OCI-LY7 (cell line): ENCODE data around the gene NDUFA13.

Experiments used
- EZH2phosphoT487 ChIP-seq: fragments of 200-600 bp; sonication (generic); IDR thresholded peaks from 2 replicates; pipeline ENCODE4 v1.6.1; 2018; ENCODE audit warnings: low read depth, borderline replicate concordance, mild to moderate bottlenecking, mixed run types, antibody characterized with exemption, low read length, moderate library complexity, mixed read lengths
- TF ChIP-seq, protein P1 (sequence below): fragments of 200-600 bp; sonication (generic); conservative IDR thresholded peaks from 2 replicates; pipeline ENCODE4 v1.5.1; 2014; ENCODE audit warnings: mild to moderate bottlenecking, antibody characterized with exemption, low read length, moderate library complexity, mixed read lengths

DNA sequence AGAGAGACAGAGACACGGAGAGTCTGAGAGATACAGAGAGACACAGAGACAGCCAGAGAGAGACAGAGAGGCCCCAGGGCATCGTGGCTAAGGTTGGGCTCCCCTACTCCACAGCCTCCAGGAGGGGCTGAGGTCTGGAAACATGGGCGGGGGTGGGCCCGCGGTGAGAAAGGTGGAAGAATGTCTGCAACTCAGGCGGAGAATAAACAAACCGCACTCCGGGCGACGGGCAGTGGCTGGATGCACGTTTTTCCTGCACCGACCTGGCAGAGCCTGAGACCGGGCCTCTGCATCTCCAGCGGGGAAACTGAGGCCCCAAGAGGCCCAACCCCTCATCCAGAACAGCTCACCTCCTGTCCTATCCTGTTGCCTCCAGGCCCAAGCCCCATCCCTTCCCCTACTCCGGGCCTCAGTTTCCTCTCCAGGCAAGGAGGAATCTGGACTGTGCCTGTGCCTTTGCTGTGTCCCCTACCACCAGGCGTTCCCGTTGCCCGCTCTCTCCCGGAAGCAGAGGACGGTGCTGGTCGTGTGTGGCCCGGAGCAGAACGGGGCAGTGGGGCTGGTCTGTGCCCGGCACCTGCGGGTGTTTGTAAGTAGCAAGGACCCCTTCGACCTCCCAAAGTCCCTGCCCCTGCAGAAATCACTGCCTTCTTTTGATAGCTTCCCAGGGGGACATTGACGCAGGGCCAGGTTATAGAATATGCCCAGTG, 18.7 kb downstream of the NDUFA13 start:
- TF ChIP-seq, protein P1, sequence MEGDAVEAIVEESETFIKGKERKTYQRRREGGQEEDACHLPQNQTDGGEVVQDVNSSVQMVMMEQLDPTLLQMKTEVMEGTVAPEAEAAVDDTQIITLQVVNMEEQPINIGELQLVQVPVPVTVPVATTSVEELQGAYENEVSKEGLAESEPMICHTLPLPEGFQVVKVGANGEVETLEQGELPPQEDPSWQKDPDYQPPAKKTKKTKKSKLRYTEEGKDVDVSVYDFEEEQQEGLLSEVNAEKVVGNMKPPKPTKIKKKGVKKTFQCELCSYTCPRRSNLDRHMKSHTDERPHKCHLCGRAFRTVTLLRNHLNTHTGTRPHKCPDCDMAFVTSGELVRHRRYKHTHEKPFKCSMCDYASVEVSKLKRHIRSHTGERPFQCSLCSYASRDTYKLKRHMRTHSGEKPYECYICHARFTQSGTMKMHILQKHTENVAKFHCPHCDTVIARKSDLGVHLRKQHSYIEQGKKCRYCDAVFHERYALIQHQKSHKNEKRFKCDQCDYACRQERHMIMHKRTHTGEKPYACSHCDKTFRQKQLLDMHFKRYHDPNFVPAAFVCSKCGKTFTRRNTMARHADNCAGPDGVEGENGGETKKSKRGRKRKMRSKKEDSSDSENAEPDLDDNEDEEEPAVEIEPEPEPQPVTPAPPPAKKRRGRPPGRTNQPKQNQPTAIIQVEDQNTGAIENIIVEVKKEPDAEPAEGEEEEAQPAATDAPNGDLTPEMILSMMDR, result no peak
- TF ChIP-seq EZH2phosphoT487, result no peak
